ENCODE data around the gene LEF1. TPM values are rescaled to one million over a fixed set of nuclear protein-coding genes. Genes with fewer than 3 reads are reported as not detected.

Gene LEF1
- total and polyA plus RNA-seq, 2 donors (not counting 3 experiments of a cell fraction or from before 2014, with no cell fraction given), result 0.46 TPM; not detected in 1

DNA sequence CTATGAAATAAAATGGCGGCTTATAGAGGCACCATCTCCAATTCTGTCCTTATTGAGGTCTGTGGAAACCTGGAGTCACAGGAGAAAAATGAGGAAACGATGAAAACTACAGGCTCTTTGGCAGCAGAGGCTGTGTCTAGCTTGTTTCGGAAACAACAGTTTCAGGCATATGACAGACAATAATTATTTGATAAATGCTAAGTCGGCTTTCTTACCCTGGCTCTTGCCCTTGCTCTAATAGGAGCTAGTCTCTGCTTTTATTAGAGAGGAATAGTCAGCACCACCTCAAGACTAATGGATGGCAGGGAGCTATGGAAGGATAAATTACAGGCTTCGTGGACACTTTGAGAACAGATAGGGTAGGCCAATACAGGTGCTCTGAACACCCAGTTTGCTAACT is 154.8 kb downstream of the LEF1 start:
- Histone ChIP-seq H3K9me3 (replicated peaks; ENCODE audit: control insufficient read depth, insufficient read depth, low read length) (no peaks in the 10 kb centered on the region), H3K27ac (ENCODE audit: insufficient read depth, low read depth, low read length) (no peak overlapping the region), H3K9me1 (replicated peaks; ENCODE audit: control insufficient read depth, extremely low read depth, insufficient read depth, low read length) (no peaks in the 10 kb centered on the region), H2AFZ (ENCODE audit: low read depth, low read length) (no peak overlapping the region), H3K36me3 (ENCODE audit: control insufficient read depth in 2 of 2, extremely low read depth in 1 of 2, insufficient read depth in 2 of 2, low read length in 2 of 2) (no peaks in the 10 kb centered on the region), H3K4me3 (replicated peaks in 1 of 3; ENCODE audit: insufficient read depth in 1 of 3, low read depth in 1 of 3, low read length in 3 of 3) (no peak overlapping the region), H3K4me1 (ENCODE audit: control insufficient read depth, extremely low read depth, insufficient read depth, low read length) (no peaks in the 10 kb centered on the region), H3K27me3 (ENCODE audit: control insufficient read depth in 2 of 2, insufficient read depth in 2 of 2, low read length in 2 of 2) (no peaks in the 10 kb centered on the region), H3K9ac (replicated peaks; ENCODE audit: extremely low read depth, insufficient read depth, low read length) (no peak overlapping the region), H3K79me2 (ENCODE audit: control insufficient read depth, insufficient read depth, low read length) (no peaks in the 10 kb centered on the region), H4K20me1 (replicated peaks; ENCODE audit: control insufficient read depth, extremely low read depth, insufficient read depth, low read length) (no peaks in the 10 kb centered on the region), H3K4me2 (ENCODE audit: insufficient read depth, low read length) (no peak overlapping the region)
- BruUV-seq (replicated peaks), result no TSS peak
- dilution Hi-C loops (cut with MboI; ENCODE audit: extremely low pct_ligation_motif_present, low sequenced_read_pairs) (no loop called here), intact Hi-C loops (cut with micrococcal nuclease) (no loop called here)
- ChIA-PET POLR2A (no interaction called here), CTCF (interaction anchor here (0.7 to 2.4 kb wide), 2 partner anchors 18 to 559 kb away, joined by 4 to 8 read pairs; no protein-coding TSS in a partner anchor)
- FAIRE-seq (no peak), DNase-seq (ENCODE audit: low read depth, low spot score) (no peak)
- no peak for TF ChIP-seq FOS (IDR thresholded peaks at IDR 0.05; ENCODE audit: borderline replicate concordance, insufficient read depth, low read length)
- TF ChIP-seq JUN (IDR thresholded peaks at IDR 0.05; ENCODE audit: borderline replicate concordance, insufficient read depth, insufficient read length, low read depth), result no peak
- TF ChIP-seq POLR2A (IDR thresholded peaks at IDR 0.05; ENCODE audit: low read depth, low read length), result no peak
- TF ChIP-seq, protein P1, sequence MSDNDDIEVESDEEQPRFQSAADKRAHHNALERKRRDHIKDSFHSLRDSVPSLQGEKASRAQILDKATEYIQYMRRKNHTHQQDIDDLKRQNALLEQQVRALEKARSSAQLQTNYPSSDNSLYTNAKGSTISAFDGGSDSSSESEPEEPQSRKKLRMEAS (IDR thresholded peaks at IDR 0.05; ENCODE audit: insufficient read depth, insufficient read length), result no peak
- no peak for TF ChIP-seq EZH2 (IDR thresholded peaks at IDR 0.05; ENCODE audit: borderline replicate concordance, low read depth, low read length, severe bottlenecking)
- no peak for TF ChIP-seq POLR2AphosphoS5 (IDR thresholded peaks at IDR 0.05; ENCODE audit: insufficient read depth, low read depth, low read length)
- no peak for TF ChIP-seq CTCF (IDR thresholded peaks at IDR 0.05; ENCODE audit: extremely low read depth in 1 of 2, insufficient read depth in 1 of 2, low read depth in 1 of 2, low read length in 2 of 2)
- TF ChIP-seq MYC (IDR thresholded peaks at IDR 0.05; ENCODE audit: low read depth, low read length), result no peak
- TF ChIP-seq GATA2 (IDR thresholded peaks at IDR 0.05; ENCODE audit: insufficient read depth, insufficient read length, low read depth, low read length), result no peak

All from endothelial cell of umbilical vein (primary cell).